Adrenal gland (tissue), 5 donors: ENCODE measurements around the gene METTL24.

Source experiments
- POLR2A ChIP-seq, 2 donors: fragments of 450-650 bp; IDR thresholded peaks; one replicate each; pipeline ENCODE4 v1.6.1; 2017; ENCODE audit warnings: antibody characterized with exemption in 2 of 2, mild to moderate bottlenecking in 2 of 2, moderate library complexity in 1 of 2
- TF ChIP-seq, protein P1 (sequence below), 6 experiments: fragments of 450-650 bp in 4 of 6; fragments of 200-600 bp in 2 of 6; sonication (generic) in 1 of 6; IDR thresholded peaks; 1 replicate in 5 of 6; 2 replicates in 1 of 6; pipeline versions ENCODE4 v1.5.1 to v1.8.0; 2016 to 2021; ENCODE audit warnings: antibody characterized with exemption in 6 of 6, mild to moderate bottlenecking in 2 of 6, moderate library complexity in 1 of 6
- donor health status: DM: no; HTN: no; CAD: no.

DNA sequence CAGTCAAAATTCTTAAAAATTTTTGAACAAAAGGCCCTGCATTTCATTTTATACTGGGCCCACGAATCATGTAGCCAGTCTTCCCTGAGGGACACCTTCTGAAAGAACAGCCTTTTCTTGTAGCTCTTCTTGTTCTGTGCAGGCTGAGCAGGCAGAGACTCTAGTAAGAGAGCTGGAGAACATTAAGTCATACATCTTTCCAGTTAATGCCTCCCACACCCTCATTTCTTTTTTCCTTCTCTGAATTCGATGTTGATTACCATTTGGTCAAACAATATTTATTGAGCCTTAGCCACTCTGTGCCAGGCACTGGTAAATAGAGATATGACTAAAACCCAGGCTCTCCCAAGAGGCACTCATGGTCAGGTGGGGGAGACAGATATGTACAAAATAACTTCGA, 33.6 kb downstream of the METTL24 start:
- TF ChIP-seq, protein P1, sequence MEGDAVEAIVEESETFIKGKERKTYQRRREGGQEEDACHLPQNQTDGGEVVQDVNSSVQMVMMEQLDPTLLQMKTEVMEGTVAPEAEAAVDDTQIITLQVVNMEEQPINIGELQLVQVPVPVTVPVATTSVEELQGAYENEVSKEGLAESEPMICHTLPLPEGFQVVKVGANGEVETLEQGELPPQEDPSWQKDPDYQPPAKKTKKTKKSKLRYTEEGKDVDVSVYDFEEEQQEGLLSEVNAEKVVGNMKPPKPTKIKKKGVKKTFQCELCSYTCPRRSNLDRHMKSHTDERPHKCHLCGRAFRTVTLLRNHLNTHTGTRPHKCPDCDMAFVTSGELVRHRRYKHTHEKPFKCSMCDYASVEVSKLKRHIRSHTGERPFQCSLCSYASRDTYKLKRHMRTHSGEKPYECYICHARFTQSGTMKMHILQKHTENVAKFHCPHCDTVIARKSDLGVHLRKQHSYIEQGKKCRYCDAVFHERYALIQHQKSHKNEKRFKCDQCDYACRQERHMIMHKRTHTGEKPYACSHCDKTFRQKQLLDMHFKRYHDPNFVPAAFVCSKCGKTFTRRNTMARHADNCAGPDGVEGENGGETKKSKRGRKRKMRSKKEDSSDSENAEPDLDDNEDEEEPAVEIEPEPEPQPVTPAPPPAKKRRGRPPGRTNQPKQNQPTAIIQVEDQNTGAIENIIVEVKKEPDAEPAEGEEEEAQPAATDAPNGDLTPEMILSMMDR (IDR thresholded peaks at IDR 0.05), result no peak
- no peak for TF ChIP-seq POLR2A (IDR thresholded peaks at IDR 0.05)
